NCI-H524 (cell line): ENCODE measurements around the gene HNRNPA3.

Experiments used
- DNase-seq, 2 experiments: peaks; one replicate each; lab custom pipeline; 2025; lab: John Stamatoyannopoulos, UW

The HNRNPA3 gene

DNA sequence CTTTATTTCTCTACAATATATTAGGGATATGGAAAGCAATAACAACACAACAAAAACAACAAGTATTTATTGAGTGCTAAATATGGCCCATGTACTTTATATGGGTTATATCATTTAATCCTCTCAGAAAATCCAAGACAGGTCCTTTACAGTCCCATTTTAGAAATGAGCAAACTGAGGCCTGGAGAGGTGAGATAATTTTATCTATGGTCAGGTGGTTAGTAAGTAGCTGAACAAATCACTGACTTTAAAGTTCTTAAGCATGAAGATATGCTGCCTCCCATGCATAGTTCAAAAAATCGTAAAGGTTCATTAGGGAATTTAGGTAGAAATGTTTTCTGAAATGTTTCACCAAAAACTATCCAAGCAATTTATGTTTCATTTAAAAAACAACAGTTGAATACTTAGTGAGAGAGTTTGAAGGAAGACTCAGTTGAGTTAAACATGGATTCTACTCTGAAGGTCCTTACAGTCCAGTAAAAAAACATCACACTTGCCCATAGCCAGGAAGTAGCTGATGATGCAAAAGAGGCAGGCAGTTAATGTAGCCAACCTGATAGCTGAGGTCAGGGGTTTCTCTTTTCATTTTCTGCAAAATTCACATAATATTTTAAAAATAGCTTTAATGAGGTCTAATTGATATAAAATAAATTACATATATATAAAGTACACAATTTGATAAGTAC is 59.5 kb downstream of the HNRNPA3 start:
- DNase-seq, result no peak

DNA sequence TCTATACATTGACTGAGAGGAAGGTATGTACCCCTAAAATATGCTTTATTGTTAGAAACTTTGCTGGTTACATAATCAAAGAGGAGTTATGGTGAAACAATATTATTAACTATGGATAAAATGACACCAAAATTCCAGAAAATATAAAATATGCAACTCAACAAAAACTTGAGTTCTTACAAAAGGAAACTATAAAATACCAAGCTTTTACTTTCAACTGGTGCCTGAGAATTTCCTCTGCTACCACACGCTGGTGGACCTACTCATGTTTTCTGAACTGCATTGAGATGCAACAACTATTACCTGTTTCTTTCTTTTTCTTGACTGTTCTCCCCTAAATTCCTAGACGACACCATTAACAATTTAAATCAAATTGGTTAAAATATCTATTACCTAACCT is 60.2 kb downstream of the HNRNPA3 start:
- no peak for DNase-seq

DNA sequence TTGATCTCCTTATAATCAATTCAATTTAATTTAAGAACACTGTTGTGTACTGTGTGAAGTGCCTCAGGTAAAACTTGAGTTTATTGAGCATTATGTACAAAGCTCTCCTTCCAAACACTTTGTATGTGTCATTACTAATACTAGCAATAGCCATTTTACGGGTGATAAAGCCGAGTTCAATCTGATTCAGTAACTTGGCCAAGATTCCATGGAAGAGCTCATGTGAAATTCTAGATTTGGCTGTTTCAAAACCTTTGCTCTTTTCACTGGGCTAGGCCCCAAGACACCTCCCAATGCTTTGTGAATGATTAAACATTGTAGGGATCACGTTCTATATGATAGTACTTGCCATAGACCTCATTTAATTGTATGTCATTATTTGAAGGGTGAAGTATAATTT is 60.8 kb downstream of the HNRNPA3 start:
- DNase-seq, result no peak
